Measurements from ENCODE around the gene PREP. TPM values are rescaled to one million over a fixed set of nuclear protein-coding genes. Genes with fewer than 3 reads are reported as not detected.

The PREP gene
- total and polyA plus RNA-seq, 2 experiments from 2014 or later = 28.7 to 67.6 TPM

DNA sequence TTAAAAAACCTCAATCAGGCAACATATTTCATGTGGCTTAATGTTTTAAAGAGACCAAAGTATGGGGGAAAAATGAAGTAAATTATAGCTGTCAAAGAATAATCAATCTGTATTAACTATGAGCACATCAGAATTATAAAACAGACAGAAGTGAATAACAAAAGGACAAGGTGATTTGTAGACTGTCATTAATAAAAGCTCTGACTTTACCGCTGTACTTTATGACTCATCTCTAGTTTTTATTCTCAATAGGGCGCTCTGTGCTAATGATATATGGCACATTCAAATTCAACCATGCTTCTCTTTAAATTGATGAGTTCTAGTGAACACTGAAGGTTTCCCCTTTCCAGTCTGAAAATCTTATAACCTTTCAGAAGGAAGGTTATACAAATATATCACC, 72.0 kb downstream of the PREP start:
- TF ChIP-seq, protein P1, sequence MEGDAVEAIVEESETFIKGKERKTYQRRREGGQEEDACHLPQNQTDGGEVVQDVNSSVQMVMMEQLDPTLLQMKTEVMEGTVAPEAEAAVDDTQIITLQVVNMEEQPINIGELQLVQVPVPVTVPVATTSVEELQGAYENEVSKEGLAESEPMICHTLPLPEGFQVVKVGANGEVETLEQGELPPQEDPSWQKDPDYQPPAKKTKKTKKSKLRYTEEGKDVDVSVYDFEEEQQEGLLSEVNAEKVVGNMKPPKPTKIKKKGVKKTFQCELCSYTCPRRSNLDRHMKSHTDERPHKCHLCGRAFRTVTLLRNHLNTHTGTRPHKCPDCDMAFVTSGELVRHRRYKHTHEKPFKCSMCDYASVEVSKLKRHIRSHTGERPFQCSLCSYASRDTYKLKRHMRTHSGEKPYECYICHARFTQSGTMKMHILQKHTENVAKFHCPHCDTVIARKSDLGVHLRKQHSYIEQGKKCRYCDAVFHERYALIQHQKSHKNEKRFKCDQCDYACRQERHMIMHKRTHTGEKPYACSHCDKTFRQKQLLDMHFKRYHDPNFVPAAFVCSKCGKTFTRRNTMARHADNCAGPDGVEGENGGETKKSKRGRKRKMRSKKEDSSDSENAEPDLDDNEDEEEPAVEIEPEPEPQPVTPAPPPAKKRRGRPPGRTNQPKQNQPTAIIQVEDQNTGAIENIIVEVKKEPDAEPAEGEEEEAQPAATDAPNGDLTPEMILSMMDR (IDR thresholded peaks at IDR 0.05; ENCODE audit: low read depth, low read length) = no peak
- Histone ChIP-seq H3K4me3 (no peak overlapping the region), H3K27me3 (no peaks in the 10 kb centered on the region), H3K27ac (no peak overlapping the region), H3K4me1 (ENCODE audit: low read depth) (peaks cover 7% of the 10 kb centered on the region), H3K36me3 (no peaks in the 10 kb centered on the region), H3K9me3 (ENCODE audit: low read depth) (no peaks in the 10 kb centered on the region)
- DNase-seq (ENCODE audit: low read depth in 1 of 2, low spot score in 1 of 2) = no peak

DNA sequence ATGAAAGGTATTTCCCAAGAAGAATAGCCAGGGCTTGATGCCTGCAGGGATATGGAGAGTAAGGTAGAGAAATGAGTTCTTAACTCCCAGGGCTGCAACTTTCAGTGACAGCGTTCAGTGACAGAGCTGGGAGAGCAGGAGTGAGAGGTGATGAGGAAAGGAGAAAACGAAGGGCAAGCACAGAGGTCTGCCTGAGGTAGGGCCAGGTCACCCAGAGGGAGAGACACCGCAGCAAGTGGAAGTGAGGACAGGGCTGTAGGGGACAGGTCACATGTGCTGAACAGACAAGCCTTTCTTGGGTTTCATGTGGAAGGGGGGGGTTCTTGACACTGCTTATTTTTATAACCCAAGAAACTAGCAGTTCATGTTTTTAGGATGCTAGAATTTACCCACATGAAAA, 72.5 kb downstream of the PREP start:
- no peak for DNase-seq (ENCODE audit: low read depth in 1 of 2, low spot score in 1 of 2)
- H3K4me1 ChIP-seq (ENCODE audit: low read depth) = peaks cover 7% of the 10 kb centered on the region
- peak overlapping the region; percentile 23 for H3K27ac ChIP-seq
- H3K9me3 ChIP-seq (ENCODE audit: low read depth) = no peaks in the 10 kb centered on the region
- H3K36me3 ChIP-seq = no peaks in the 10 kb centered on the region
- H3K27me3 ChIP-seq = no peaks in the 10 kb centered on the region
- TF ChIP-seq, protein P1 (IDR thresholded peaks at IDR 0.05; ENCODE audit: low read depth, low read length) = no peak
- no peak overlapping the region for H3K4me3 ChIP-seq

DNA sequence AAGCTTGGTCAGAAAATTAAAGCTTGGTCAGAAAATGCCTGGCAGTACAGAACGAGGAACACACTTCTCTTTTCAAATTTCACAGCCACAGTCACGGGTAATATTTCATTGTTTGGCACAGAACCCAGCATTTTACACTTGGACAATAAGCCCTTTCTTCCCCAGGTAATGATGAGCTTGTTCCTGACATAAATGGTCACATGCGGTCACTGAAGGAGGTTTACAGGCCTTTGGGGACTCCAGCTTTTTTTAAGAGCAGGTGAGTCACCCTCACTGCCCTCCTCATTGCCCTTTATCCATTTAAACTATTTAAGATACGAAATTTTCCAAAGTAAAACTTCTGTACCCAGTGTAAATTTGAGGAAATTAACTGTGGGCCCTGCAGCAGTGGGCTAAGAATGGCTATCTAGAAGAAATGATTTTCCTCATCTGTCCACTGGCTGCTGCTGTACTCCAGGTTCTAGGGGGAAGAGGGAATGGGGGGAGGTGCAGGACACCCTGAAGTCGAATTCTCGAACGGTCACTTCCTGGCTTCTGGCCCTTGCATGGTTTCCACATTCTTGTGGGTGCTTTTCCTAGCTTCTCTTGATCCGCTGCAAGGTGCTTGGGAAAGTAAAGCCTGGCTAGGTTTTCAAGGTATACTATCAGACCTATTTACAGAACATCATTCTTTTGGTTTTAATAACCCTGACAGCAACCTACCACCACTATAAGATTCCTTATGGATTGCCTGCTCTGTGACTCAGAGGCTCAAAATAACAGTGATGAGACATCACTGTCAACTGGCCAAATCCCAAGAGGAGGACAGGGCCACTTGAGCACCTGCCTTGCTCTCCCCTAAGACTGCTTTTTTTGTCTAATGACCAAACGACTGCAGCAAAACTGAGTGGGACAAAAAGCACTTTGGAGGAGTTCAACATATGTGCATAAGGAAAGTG, 75.8 kb downstream of the PREP start:
- H3K9me3 ChIP-seq (ENCODE audit: low read depth) = no peaks in the 10 kb centered on the region
- peaks cover 13% of the 10 kb centered on the region for H3K4me1 ChIP-seq (ENCODE audit: low read depth)
- TF ChIP-seq, protein P1 (IDR thresholded peaks at IDR 0.05; ENCODE audit: low read depth, low read length) = no peak
- no peak for DNase-seq (ENCODE audit: low read depth in 1 of 2, low spot score in 1 of 2)
- no peaks in the 10 kb centered on the region for H3K27me3 ChIP-seq
- peaks cover 6% of the 10 kb centered on the region for H3K36me3 ChIP-seq
- no peak overlapping the region for H3K4me3 ChIP-seq
- peak overlapping the region; percentile 19 for H3K27ac ChIP-seq

DNA sequence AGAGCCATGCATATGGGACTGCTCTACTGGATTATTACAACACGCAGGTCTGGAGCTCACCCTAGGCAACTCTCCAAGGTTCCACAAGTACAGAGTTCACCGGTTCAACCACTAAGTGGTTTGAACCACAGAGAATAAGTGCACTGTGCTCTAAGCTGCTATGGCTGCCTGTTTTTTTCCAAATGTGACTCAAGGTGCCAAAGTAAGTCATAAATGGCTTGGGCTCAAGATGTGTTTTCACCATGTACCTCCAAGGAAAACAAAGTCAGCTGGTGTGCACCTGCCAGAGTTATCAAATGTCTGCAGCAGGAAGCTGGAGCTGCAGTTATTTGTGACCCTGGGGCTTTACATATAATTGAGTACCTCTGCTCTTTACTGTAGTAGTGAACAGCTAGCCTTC, 76.7 kb downstream of the PREP start:
- H3K4me3 ChIP-seq = no peak overlapping the region
- peaks cover 13% of the 10 kb centered on the region for H3K4me1 ChIP-seq (ENCODE audit: low read depth)
- TF ChIP-seq, protein P1 (IDR thresholded peaks at IDR 0.05; ENCODE audit: low read depth, low read length) = no peak
- peak overlapping the region; percentile 19 for H3K27ac ChIP-seq
- DNase-seq (ENCODE audit: low read depth in 1 of 2, low spot score in 1 of 2) = peak in 1 of 2 donors; percentile 56
- H3K27me3 ChIP-seq = no peaks in the 10 kb centered on the region
- H3K9me3 ChIP-seq (ENCODE audit: low read depth) = no peaks in the 10 kb centered on the region
- peaks cover 6% of the 10 kb centered on the region for H3K36me3 ChIP-seq

DNA sequence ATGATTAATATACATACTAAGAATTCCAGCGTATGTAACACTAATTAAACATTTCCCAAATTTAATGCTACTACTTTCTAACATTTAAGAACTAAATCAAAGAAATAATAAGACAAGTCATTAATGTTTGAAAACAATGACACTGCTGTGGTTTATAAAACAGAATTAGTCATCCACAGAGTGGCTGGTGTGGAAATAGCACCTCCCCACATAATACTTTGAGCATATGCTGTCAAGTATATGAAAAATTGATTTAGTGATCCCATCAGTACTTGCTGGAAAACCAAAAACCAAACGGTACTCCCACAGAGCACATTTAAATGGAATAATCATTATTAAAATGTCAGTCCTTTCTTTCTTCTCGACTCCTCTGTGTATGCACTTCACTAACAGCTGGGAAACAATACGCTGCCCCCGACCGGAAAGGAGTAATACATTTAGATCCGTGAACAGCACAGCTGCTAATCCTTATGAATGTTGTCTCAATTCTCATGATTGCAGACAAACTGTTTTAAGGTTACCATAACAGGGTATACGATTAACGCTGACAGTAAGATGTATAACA, 78.4 kb downstream of the PREP start:
- TF ChIP-seq, protein P1 (IDR thresholded peaks at IDR 0.05; ENCODE audit: low read depth, low read length) = no peak
- H3K9me3 ChIP-seq (ENCODE audit: low read depth) = no peaks in the 10 kb centered on the region
- peaks cover 6% of the 10 kb centered on the region for H3K36me3 ChIP-seq
- no peak overlapping the region for H3K4me3 ChIP-seq
- H3K27me3 ChIP-seq = no peaks in the 10 kb centered on the region
- H3K4me1 ChIP-seq (ENCODE audit: low read depth) = peaks cover 21% of the 10 kb centered on the region
- no peak overlapping the region for H3K27ac ChIP-seq
- DNase-seq (ENCODE audit: low read depth in 1 of 2, low spot score in 1 of 2) = peak in 1 of 2 donors; percentile 36

All from cardiac muscle cell (in vitro differentiated cells and primary cell).